GM19372 (cell line): ENCODE data around the gene ATP5IF1.
A peak's percentile ranks its signal among the peaks of the same experiment; 100 is the strongest.

Experiments used
- ATAC-seq: cut with Tn5 transposase; IDR thresholded peaks from one replicate; pipeline ENCODE4 v1.9.1; 2021; ENCODE audit warnings: mild to moderate bottlenecking, low read depth, moderate library complexity; ENCODE audit not compliant: unreplicated experiment

ATP5IF1 gene

GRCh38 chr1:28235755-28236655 is at the start of gene ATP5IF1:
Gene ATP5IF1 (plus strand): TSS chr1:28236124. CDS start chr1:28236184, 60 bp downstream.
- ATAC-seq: peak; percentile 79

GRCh38 chr1:28190337-28190979 is 45.5 kb upstream of the ATP5IF1 start:
- no peak for ATAC-seq

- no peak for ATAC-seq
Observed at GRCh38 chr1:28190996-28191645, 44.8 kb upstream of the ATP5IF1 start.

GRCh38 chr1:28193701-28194161 is 42.2 kb upstream of the ATP5IF1 start:
- no peak for ATAC-seq

- no peak for ATAC-seq
Observed at GRCh38 chr1:28194326-28195035, 41.4 kb upstream of the ATP5IF1 start.

- ATAC-seq: no peak
Observed at GRCh38 chr1:28195780-28196179, 40.1 kb upstream of the ATP5IF1 start.

- ATAC-seq: no peak
Observed at GRCh38 chr1:28196330-28196729, 39.6 kb upstream of the ATP5IF1 start.

GRCh38 chr1:28197682-28198415 is 38.1 kb upstream of the ATP5IF1 start:
- no peak for ATAC-seq

- peak; percentile 87 for ATAC-seq
Observed at GRCh38 chr1:28199328-28200233, 36.3 kb upstream of the ATP5IF1 start.

- no peak for ATAC-seq
Observed at GRCh38 chr1:28200234-28200873, 35.6 kb upstream of the ATP5IF1 start.

GRCh38 chr1:28205243-28205642 is 30.7 kb upstream of the ATP5IF1 start:
- ATAC-seq: no peak

- no peak for ATAC-seq
Observed at GRCh38 chr1:28208818-28209441, 27.0 kb upstream of the ATP5IF1 start.

GRCh38 chr1:28209700-28210099 is 26.2 kb upstream of the ATP5IF1 start:
- no peak for ATAC-seq

- ATAC-seq: no peak
Observed at GRCh38 chr1:28213315-28213714, 22.6 kb upstream of the ATP5IF1 start.

- no peak for ATAC-seq
Observed at GRCh38 chr1:28229089-28229488, 6.8 kb upstream of the ATP5IF1 start.

- no peak for ATAC-seq
Observed at GRCh38 chr1:28229996-28230395, 5.9 kb upstream of the ATP5IF1 start.

- peak; percentile 60 for ATAC-seq
Observed at GRCh38 chr1:28232558-28233263, 3.2 kb upstream of the ATP5IF1 start, which contains the start of gene DNAJC8. Gene DNAJC8 (minus strand): TSS chr1:28233029. CDS start chr1:28232998, 31 bp downstream.
